CD4-positive, alpha-beta T cell treated with Interleukin-17A for 4 hours (primary cell): ENCODE measurements around the gene TMUB1.

Experiments
- DNase-seq: peaks from one replicate; pipeline ENCODE4 v3.0.0-alpha.2; 2020; ENCODE audit warnings: mixed read lengths

TMUB1 gene

GRCh38 chr7:151101621-151102396, 18.5 kb upstream of the TMUB1 start:
- DNase-seq, result no peak

- no peak for DNase-seq
Measured at GRCh38 chr7:151100921-151101320, 17.6 kb upstream of the TMUB1 start.

GRCh38 chr7:151099486-151100211, 16.4 kb upstream of the TMUB1 start:
- no peak for DNase-seq

- DNase-seq, result no peak
Measured at GRCh38 chr7:151095828-151096475, 12.7 kb upstream of the TMUB1 start.

- DNase-seq, result no peak
Measured at GRCh38 chr7:151095123-151095797, 12.0 kb upstream of the TMUB1 start.

- DNase-seq, result no peak
Measured at GRCh38 chr7:151094675-151095074, 11.4 kb upstream of the TMUB1 start.

GRCh38 chr7:151093748-151094147, 10.5 kb upstream of the TMUB1 start:
- DNase-seq, result no peak

- no peak for DNase-seq
Measured at GRCh38 chr7:151091988-151092387, 8.7 kb upstream of the TMUB1 start.

- DNase-seq, result no peak
Measured at GRCh38 chr7:151091431-151091830, 8.1 kb upstream of the TMUB1 start.

- no peak for DNase-seq
Measured at GRCh38 chr7:151091003-151091402, 7.7 kb upstream of the TMUB1 start.

GRCh38 chr7:151089893-151090730, 6.8 kb upstream of the TMUB1 start:
- no peak for DNase-seq

- no peak for DNase-seq
Measured at GRCh38 chr7:151088856-151089699, 5.8 kb upstream of the TMUB1 start.

GRCh38 chr7:151088019-151088855, 4.9 kb upstream of the TMUB1 start:
- DNase-seq, result no peak

GRCh38 chr7:151087245-151088018, 4.1 kb upstream of the TMUB1 start:
- peak; percentile 57 for DNase-seq

GRCh38 chr7:151086802-151087244, 3.5 kb upstream of the TMUB1 start:
- DNase-seq, result peak; percentile 47

GRCh38 chr7:151085691-151086620, 2.7 kb upstream of the TMUB1 start, which contains the start of gene AGAP3:
Gene AGAP3 (plus strand): TSS chr7:151086475. CDS start chr7:151086742, 267 bp downstream.
- peak; percentile 75 for DNase-seq

- DNase-seq, result no peak
Measured at GRCh38 chr7:151085329-151085690, 2.0 kb upstream of the TMUB1 start.

- no peak for DNase-seq
Measured at GRCh38 chr7:151083824-151084160, 499 bp upstream of the TMUB1 start.
